ENCODE measurements around the gene ACOXL. TPM values are rescaled to one million over a fixed set of nuclear protein-coding genes. Genes with fewer than 3 reads are reported as not detected.
A peak's percentile ranks its signal among the peaks of the same experiment; 100 is the strongest.

The ACOXL gene
- polyA plus RNA-seq, 3 donors, result 0.35 TPM; not detected in 2

GRCh38 chr2:111015283-111015995 is 283.1 kb downstream of the ACOXL start:
- TF ChIP-seq CTCF (IDR thresholded peaks at IDR 0.05), result no peak
- Histone ChIP-seq H2AFZ (ENCODE audit: insufficient read depth, low read depth, low read length, poor library complexity, severe bottlenecking) (no peak overlapping the region), H3K4me2 (replicated peaks; ENCODE audit: extremely low read depth, low read length, poor library complexity, severe bottlenecking) (no peak overlapping the region), H3K27me3 (ENCODE audit: control insufficient read depth in 2 of 2, insufficient read depth in 2 of 2, low read length in 2 of 2) (no peaks in the 10 kb centered on the region), H3K4me1 (ENCODE audit: control insufficient read depth in 1 of 2, insufficient read depth in 2 of 2, low read length in 2 of 2) (peaks cover 37 to 60% of the 10 kb centered on the region in 2 donors), H3K36me3 (replicated peaks in 1 of 2; ENCODE audit: control insufficient read depth in 1 of 2, insufficient read depth in 2 of 2, low read length in 2 of 2) (no peaks in the 10 kb centered on the region), H3K9me3 (replicated peaks in 1 of 2; ENCODE audit: control insufficient read depth in 1 of 2, insufficient read depth in 1 of 2, low read length in 2 of 2) (peaks cover 0 to 8% of the 10 kb centered on the region in 2 donors), H3K27ac (ENCODE audit: low read depth in 1 of 2, low read length in 2 of 2) (no peak overlapping the region), H4K20me1 (ENCODE audit: insufficient read depth, low read length) (no peaks in the 10 kb centered on the region), H3K9ac (ENCODE audit: insufficient read depth, low read length, poor library complexity, severe bottlenecking) (no peak overlapping the region), H3K4me3 (replicated peaks in 1 of 3; ENCODE audit: low read depth in 2 of 3, low read length in 3 of 3) (no peak overlapping the region), H3K79me2 (ENCODE audit: insufficient read depth, low read length) (no peaks in the 10 kb centered on the region)
- Mint-ChIP-seq H3K27me3 (ENCODE audit: low read depth in 3 of 3) (no peaks in the 10 kb centered on the region), H3K4me1 (peaks cover 50% of the 10 kb centered on the region), H3K9me3 (peaks cover 3 to 22% (median 10%) of the 10 kb centered on the region in 7 donors), H3K36me3 (peaks cover 4 to 8% of the 10 kb centered on the region in 2 donors), H3K27ac (no peak overlapping the region), H3K4me3 (no peak overlapping the region)
- no peak for DNase-seq
- no CpG with 5 or more reads among the region's 2 CpGs for WGBS (ENCODE audit: insufficient coverage)
- intact Hi-C loops (cut with micrococcal nuclease), result no loop called here

- intact Hi-C loops (cut with micrococcal nuclease), result no loop called here
- WGBS (ENCODE audit: insufficient coverage), result 62% methylated on average over 5 of the region's 7 CpGs
- Mint-ChIP-seq H3K4me3 (no peak overlapping the region), H3K27ac (peak overlapping the region in 4 of 7 donors; percentile 15 to 79 (median 58)), H3K36me3 (peaks cover 4 to 8% of the 10 kb centered on the region in 2 donors), H3K27me3 (ENCODE audit: low read depth in 3 of 3) (peaks cover 0 to 2% (median 0%) of the 10 kb centered on the region in 3 donors), H3K4me1 (peaks cover 67% of the 10 kb centered on the region), H3K9me3 (peaks cover 3 to 16% (median 5%) of the 10 kb centered on the region in 7 donors)
- H2AFZ ChIP-seq (ENCODE audit: insufficient read depth, low read depth, low read length, poor library complexity, severe bottlenecking), result peak overlapping the region; percentile 52
- H3K27me3 ChIP-seq (ENCODE audit: control insufficient read depth in 2 of 2, insufficient read depth in 2 of 2, low read length in 2 of 2), result no peaks in the 10 kb centered on the region
- no peak overlapping the region for H3K4me3 ChIP-seq (replicated peaks in 1 of 3; ENCODE audit: low read depth in 2 of 3, low read length in 3 of 3)
- no peak for DNase-seq
- H3K79me2 ChIP-seq (ENCODE audit: insufficient read depth, low read length), result no peaks in the 10 kb centered on the region
- H3K36me3 ChIP-seq (replicated peaks in 1 of 2; ENCODE audit: control insufficient read depth in 1 of 2, insufficient read depth in 2 of 2, low read length in 2 of 2), result no peaks in the 10 kb centered on the region
- peaks cover 50 to 77% of the 10 kb centered on the region in 2 donors for H3K4me1 ChIP-seq (ENCODE audit: control insufficient read depth in 1 of 2, insufficient read depth in 2 of 2, low read length in 2 of 2)
- TF ChIP-seq CTCF (IDR thresholded peaks at IDR 0.05), result no peak
- H3K9me3 ChIP-seq (replicated peaks in 1 of 2; ENCODE audit: control insufficient read depth in 1 of 2, insufficient read depth in 1 of 2, low read length in 2 of 2), result peaks cover 0 to 4% of the 10 kb centered on the region in 2 donors
- no peak overlapping the region for H3K4me2 ChIP-seq (replicated peaks; ENCODE audit: extremely low read depth, low read length, poor library complexity, severe bottlenecking)
- H3K9ac ChIP-seq (ENCODE audit: insufficient read depth, low read length, poor library complexity, severe bottlenecking), result no peak overlapping the region
- no peak overlapping the region for H3K27ac ChIP-seq (ENCODE audit: low read depth in 1 of 2, low read length in 2 of 2)
- H4K20me1 ChIP-seq (ENCODE audit: insufficient read depth, low read length), result no peaks in the 10 kb centered on the region
Observed at GRCh38 chr2:111017034-111017622, 284.8 kb downstream of the ACOXL start.
